Ishikawa (cell line): ENCODE measurements around the gene RFX8.

Source experiments
- CEBPB ChIP-seq: IDR thresholded peaks from 2 replicates; pipeline ENCODE4 v1.6.1; 2012
- CREB1 ChIP-seq: IDR thresholded peaks from 2 replicates; pipeline ENCODE4 v1.6.1; 2012; ENCODE audit warnings: low read depth
- EGR1 ChIP-seq: IDR thresholded peaks from 2 replicates; pipeline ENCODE4 v1.6.1; 2012
- EP300 ChIP-seq: IDR thresholded peaks from 2 replicates; pipeline ENCODE4 v1.6.1; 2012; ENCODE audit warnings: borderline replicate concordance
- FOXM1 ChIP-seq: IDR thresholded peaks from 2 replicates; pipeline ENCODE4 v1.6.1; 2012; ENCODE audit warnings: low read depth, borderline replicate concordance
- NFIC ChIP-seq: IDR thresholded peaks from 2 replicates; pipeline ENCODE4 v1.6.1; 2012
- RAD21 ChIP-seq: IDR thresholded peaks from 2 replicates; pipeline ENCODE4 v1.6.1; 2012; ENCODE audit warnings: low read depth
- TAF1 ChIP-seq: IDR thresholded peaks from 2 replicates; pipeline ENCODE4 v1.6.1; 2012; ENCODE audit warnings: low read depth, mild to moderate bottlenecking
- TCF12 ChIP-seq: IDR thresholded peaks from 2 replicates; pipeline ENCODE4 v1.6.1; 2012; ENCODE audit warnings: low read depth
- TEAD4 ChIP-seq: IDR thresholded peaks from 2 replicates; pipeline ENCODE4 v1.6.1; 2012
- YY1 ChIP-seq: IDR thresholded peaks from 2 replicates; pipeline ENCODE4 v1.6.1; 2012; ENCODE audit warnings: low read depth
- ZBTB7A ChIP-seq: IDR thresholded peaks from 2 replicates; pipeline ENCODE4 v1.6.1; 2012; ENCODE audit warnings: low read depth
- TF ChIP-seq, protein P1 (sequence below): IDR thresholded peaks from 2 replicates; pipeline ENCODE4 v1.6.1; 2012
- TF ChIP-seq, protein P2 (sequence below): IDR thresholded peaks from 2 replicates; pipeline ENCODE4 v1.6.1; 2012; ENCODE audit warnings: low read depth, mild to moderate bottlenecking
- TF ChIP-seq, protein P3 (sequence below): IDR thresholded peaks from 2 replicates; pipeline ENCODE4 v1.6.1; 2012

The RFX8 gene

DNA sequence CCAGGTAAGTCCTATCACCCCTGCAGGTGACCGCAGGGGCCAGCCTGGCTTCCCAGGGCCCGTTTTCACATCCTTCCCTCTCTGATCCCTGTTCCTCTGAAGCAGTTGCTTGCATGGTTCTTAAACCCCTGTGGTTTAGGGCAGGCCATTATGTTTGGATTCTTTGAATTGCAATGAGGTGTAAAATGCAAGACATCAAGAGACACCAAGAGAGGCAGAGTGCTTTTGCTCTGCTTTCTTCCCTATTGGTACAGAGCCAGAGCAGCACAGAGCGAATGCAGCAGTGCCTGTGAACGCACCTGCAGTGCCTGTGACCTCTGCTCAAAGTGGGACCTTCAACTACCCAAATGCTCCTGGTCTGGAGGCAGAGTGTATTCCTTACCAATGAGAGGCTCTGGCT lies 7.6 kb downstream of the RFX8 start:
- TF ChIP-seq TAF1 (no peak), ZBTB7A (no peak)

DNA sequence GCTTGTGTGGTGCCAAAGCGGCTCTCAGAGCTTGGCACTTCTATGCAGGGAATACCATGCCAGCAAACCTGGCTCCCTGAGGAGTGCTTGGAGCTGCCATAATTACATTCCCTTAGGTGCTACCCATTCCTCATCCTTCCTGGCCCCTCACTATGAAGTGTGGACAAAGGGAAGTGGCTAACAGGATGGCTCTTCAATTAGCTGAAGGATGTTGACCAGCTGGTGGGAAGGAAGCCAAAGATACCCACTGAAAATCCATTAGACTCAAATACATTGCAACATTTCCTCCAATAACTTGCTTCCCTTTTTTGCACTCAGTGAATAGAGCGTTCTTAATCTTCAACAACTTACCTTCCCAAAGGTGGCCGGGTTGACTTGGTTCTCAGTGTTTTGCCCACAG lies 8.5 kb downstream of the RFX8 start:
- TF ChIP-seq TAF1 (no peak), CEBPB (no peak), RAD21 (no peak), CREB1 (no peak), EGR1 (no peak), TEAD4 (no peak), FOXM1 (no peak), ZBTB7A (no peak)
- TF ChIP-seq, protein P1, sequence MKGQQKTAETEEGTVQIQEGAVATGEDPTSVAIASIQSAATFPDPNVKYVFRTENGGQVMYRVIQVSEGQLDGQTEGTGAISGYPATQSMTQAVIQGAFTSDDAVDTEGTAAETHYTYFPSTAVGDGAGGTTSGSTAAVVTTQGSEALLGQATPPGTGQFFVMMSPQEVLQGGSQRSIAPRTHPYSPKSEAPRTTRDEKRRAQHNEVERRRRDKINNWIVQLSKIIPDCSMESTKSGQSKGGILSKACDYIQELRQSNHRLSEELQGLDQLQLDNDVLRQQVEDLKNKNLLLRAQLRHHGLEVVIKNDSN = no peak
- TF ChIP-seq, protein P2, sequence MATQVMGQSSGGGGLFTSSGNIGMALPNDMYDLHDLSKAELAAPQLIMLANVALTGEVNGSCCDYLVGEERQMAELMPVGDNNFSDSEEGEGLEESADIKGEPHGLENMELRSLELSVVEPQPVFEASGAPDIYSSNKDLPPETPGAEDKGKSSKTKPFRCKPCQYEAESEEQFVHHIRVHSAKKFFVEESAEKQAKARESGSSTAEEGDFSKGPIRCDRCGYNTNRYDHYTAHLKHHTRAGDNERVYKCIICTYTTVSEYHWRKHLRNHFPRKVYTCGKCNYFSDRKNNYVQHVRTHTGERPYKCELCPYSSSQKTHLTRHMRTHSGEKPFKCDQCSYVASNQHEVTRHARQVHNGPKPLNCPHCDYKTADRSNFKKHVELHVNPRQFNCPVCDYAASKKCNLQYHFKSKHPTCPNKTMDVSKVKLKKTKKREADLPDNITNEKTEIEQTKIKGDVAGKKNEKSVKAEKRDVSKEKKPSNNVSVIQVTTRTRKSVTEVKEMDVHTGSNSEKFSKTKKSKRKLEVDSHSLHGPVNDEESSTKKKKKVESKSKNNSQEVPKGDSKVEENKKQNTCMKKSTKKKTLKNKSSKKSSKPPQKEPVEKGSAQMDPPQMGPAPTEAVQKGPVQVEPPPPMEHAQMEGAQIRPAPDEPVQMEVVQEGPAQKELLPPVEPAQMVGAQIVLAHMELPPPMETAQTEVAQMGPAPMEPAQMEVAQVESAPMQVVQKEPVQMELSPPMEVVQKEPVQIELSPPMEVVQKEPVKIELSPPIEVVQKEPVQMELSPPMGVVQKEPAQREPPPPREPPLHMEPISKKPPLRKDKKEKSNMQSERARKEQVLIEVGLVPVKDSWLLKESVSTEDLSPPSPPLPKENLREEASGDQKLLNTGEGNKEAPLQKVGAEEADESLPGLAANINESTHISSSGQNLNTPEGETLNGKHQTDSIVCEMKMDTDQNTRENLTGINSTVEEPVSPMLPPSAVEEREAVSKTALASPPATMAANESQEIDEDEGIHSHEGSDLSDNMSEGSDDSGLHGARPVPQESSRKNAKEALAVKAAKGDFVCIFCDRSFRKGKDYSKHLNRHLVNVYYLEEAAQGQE = no peak

DNA sequence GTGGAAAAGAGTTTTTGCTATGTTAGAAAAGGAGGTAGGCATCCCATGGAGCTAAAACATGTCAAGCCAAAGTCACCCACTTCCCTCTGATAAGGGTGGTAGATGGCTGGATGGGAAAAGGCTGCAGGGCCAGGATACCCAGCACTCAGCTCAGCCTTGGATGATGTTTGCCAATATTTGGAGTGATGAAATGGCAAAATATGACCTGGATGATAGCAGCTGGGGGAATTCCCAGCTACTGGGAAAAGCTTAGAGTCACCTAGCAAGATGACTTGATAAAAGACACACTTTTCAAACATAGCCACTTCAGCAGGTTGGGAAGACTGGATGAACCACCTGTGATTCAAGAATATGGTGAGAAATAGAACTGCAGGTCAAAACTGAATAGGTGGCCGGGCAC lies 10.1 kb downstream of the RFX8 start:
- TF ChIP-seq EGR1 (no peak), TAF1 (no peak), FOXM1 (no peak), NFIC (no peak), TEAD4 (no peak), CREB1 (no peak), YY1 (no peak), ZBTB7A (no peak), TCF12 (no peak), EP300 (no peak), RAD21 (no peak), CEBPB (no peak)
- TF ChIP-seq, protein P1 = no peak
- TF ChIP-seq, protein P3, sequence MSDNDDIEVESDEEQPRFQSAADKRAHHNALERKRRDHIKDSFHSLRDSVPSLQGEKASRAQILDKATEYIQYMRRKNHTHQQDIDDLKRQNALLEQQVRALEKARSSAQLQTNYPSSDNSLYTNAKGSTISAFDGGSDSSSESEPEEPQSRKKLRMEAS = no peak

DNA sequence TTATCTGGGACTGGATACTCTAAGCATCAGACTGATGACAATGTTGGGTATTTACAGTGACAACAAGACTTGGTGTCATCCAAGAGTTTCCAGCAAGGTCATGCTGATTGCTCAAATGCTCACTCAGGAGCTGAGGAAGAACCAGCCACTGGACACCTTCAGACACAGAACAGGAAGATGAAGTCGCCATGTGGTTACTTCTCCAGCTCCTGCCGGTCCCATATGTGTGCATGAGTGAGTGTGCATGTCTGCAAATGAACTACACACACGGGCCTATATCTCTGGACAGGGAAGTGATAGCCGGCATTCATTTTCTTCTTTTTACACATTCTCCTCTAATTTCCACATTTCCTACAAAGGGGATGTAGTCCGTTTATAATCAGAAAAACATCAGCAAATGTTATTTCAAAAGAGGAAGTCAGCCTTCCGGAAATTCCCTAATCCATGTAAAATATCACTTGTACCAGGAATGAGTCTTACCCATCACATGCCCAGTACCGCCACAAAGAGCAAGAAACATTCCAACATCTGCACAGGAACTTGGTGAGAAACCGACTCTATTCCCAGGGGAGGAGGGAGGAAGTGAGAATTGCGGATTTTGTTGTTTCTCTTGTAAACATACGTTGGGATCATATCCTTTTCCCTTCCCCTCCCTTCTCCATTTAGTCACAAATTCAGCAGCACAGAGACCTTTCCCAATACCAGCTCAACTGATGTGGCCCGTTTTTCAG lies 10.8 kb downstream of the RFX8 start:
- TF ChIP-seq RAD21 = no peak
- TF ChIP-seq, protein P3 = no peak
- no peak for TF ChIP-seq CEBPB
- no peak for TF ChIP-seq EP300
- TF ChIP-seq, protein P1 = no peak
- TF ChIP-seq YY1 = no peak
- TF ChIP-seq NFIC = no peak
- no peak for TF ChIP-seq TAF1
- no peak for TF ChIP-seq FOXM1
- no peak for TF ChIP-seq CREB1
- TF ChIP-seq TCF12 = no peak
- TF ChIP-seq TEAD4 = no peak
- TF ChIP-seq, protein P2 = no peak

DNA sequence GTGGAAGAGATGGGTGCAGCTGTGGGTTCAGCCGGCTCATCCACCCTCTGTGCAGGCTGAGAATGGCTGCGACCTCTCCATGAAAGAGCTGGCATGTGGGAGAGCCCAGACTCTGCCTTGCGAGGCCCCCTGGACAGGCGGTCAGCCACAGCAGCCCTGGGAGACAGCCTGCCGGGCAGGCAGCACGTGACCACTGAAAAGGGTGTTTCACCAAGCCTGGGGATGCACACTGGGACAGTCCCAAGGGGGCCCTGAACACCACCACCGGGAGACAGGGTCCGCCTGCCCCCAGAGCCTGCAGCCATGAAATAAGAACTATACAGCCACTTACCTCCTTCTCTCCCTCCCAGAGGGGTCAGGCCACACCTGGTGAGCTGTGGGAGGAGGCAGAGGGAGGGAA lies 11.5 kb downstream of the RFX8 start:
- no peak for TF ChIP-seq EP300
- TF ChIP-seq TAF1 = no peak
- TF ChIP-seq TEAD4 = no peak
- no peak for TF ChIP-seq NFIC
- TF ChIP-seq TCF12 = no peak

DNA sequence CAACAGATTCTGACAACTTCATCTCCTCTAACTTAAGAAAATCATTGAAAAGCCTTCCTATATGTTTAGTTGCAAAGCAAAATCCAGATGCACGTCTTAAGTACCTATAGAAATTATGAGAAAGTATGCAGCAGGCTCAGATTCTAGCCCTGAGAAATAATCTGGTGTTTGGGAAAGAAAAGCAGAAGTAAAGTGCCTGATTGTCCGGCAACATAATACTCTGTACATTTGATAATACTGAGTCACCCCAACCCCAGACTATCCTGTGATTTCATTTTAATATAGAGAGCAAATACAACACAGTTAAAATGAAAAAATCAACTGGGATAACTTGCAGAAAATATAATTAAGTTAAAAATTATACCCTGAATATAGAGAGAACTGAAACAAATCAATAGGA lies 13.5 kb downstream of the RFX8 start:
- TF ChIP-seq CREB1 (no peak), TAF1 (no peak), ZBTB7A (no peak), EP300 (no peak), CEBPB (no peak), YY1 (no peak), EGR1 (no peak), RAD21 (no peak), TEAD4 (no peak), NFIC (no peak), FOXM1 (no peak), TCF12 (no peak)
- TF ChIP-seq, protein P3 = no peak
- TF ChIP-seq, protein P1 = no peak
- TF ChIP-seq, protein P2 = no peak
